Cardiac muscle cell (in vitro differentiated cells and primary cell): ENCODE measurements around the gene APBB3. TPM values are rescaled to one million over a fixed set of nuclear protein-coding genes. Genes with fewer than 3 reads are reported as not detected.

ENCODE experiments used
- DNase-seq, 2 donors: peaks; one replicate each; pipeline versions ENCODE4 v3.0.0 to v3.0.0-alpha.2; 2010 to 2017; ENCODE audit warnings: low read depth in 1 of 2, low spot score in 1 of 2
- H3K27ac ChIP-seq: fragments of 200-600 bp; sonication (generic); 2 replicates; pipeline ENCODE4 v1.5.1; 2016
- H3K27me3 ChIP-seq: fragments of 200-600 bp; sonication (generic); 2 replicates; pipeline ENCODE4 v1.6.0; 2016; ENCODE audit warnings: control low read depth
- H3K36me3 ChIP-seq: fragments of 200-600 bp; sonication (generic); 2 replicates; pipeline ENCODE4 v1.5.1; 2016; ENCODE audit warnings: control low read depth
- H3K4me1 ChIP-seq: fragments of 200-600 bp; sonication (generic); 2 replicates; pipeline ENCODE4 v1.8.1; 2017; ENCODE audit warnings: low read depth, mild to moderate bottlenecking, mixed run types
- H3K4me3 ChIP-seq: fragments of 200-600 bp; sonication (generic); 2 replicates; pipeline ENCODE4 v1.5.1; 2016; ENCODE audit warnings: mild to moderate bottlenecking
- H3K9me3 ChIP-seq: fragments of 200-600 bp; sonication (generic); 2 replicates; pipeline ENCODE4 v1.5.1; 2017; ENCODE audit warnings: low read depth, mild to moderate bottlenecking, control low read depth
- polyA plus RNA-seq: library from polyadenylated mRNA; unstranded; fragments of >200 nt; fragmentation: Nextera tagmentation; extraction: Ambion mirVana; gene quantifications from 2 replicates; pipeline ENCODE4 v1.2.1, GENCODE V29; 2016
- total RNA-seq: library from RNA; depleted of rRNA; stranded (reverse); fragments of >200 nt; gene quantifications from 2 replicates; pipeline ENCODE4 v1.2.3, GENCODE V29; 2016
- TF ChIP-seq, protein P1 (sequence below): IDR thresholded peaks from 2 replicates; pipeline ENCODE4 v1.5.1; 2012; ENCODE audit warnings: low read depth, mild to moderate bottlenecking, low read length

Gene APBB3
- total and polyA plus RNA-seq, 2 experiments from 2014 or later: 45.4 to 61.8 TPM

DNA sequence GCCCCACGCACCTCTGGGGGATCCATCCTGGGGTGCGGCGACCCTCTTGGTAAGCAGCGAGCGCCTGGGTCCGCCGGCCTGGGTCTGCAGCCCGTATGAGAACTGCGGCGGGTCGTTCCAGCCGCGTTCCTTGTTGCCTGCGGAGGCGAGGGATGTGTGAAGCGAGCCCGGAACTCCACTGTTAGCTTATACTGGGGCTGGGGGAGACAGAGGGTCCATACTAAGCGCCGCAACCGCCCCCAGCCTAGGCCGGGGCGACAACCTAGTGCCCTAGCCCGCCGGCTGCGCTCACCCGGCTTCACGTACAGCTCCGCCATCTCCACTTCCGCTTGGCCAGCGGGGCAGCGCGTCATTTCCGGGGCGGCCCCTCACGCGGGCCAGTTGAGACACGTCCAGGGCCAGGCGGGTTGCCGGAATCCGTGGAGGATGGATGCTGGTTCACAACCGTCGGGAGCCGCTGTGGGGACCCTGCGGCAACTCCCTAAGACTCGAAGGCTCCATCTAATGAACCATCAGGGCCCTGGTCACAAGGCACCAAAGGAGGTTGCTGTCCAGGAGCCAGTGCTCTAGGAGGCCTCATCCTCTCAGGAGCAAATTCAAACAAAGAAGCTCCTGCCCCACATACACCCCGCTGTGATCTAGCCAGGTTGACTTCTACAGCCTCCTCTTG is 7.1 kb downstream of the APBB3 start, which contains the start of gene SRA1:
TSS of gene SRA1 (minus strand) at position 338 of the 670 bp plus-strand sequence. CDS start at position 317, 21 bp downstream.
- DNase-seq: peak; percentile 93
- TF ChIP-seq, protein P1, sequence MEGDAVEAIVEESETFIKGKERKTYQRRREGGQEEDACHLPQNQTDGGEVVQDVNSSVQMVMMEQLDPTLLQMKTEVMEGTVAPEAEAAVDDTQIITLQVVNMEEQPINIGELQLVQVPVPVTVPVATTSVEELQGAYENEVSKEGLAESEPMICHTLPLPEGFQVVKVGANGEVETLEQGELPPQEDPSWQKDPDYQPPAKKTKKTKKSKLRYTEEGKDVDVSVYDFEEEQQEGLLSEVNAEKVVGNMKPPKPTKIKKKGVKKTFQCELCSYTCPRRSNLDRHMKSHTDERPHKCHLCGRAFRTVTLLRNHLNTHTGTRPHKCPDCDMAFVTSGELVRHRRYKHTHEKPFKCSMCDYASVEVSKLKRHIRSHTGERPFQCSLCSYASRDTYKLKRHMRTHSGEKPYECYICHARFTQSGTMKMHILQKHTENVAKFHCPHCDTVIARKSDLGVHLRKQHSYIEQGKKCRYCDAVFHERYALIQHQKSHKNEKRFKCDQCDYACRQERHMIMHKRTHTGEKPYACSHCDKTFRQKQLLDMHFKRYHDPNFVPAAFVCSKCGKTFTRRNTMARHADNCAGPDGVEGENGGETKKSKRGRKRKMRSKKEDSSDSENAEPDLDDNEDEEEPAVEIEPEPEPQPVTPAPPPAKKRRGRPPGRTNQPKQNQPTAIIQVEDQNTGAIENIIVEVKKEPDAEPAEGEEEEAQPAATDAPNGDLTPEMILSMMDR: no peak
- peak within 1 kb of the TSS; percentile 90 for H3K4me3 ChIP-seq
- peaks cover 4% of the 10 kb centered on the region for H3K36me3 ChIP-seq
- H3K9me3 ChIP-seq: no peaks in the 10 kb centered on the region
- peak within 1 kb of the TSS; percentile 94 for H3K27ac ChIP-seq
- H3K27me3 ChIP-seq: no peaks in the 10 kb centered on the region
- H3K4me1 ChIP-seq: peaks cover 12% of the 10 kb centered on the region

DNA sequence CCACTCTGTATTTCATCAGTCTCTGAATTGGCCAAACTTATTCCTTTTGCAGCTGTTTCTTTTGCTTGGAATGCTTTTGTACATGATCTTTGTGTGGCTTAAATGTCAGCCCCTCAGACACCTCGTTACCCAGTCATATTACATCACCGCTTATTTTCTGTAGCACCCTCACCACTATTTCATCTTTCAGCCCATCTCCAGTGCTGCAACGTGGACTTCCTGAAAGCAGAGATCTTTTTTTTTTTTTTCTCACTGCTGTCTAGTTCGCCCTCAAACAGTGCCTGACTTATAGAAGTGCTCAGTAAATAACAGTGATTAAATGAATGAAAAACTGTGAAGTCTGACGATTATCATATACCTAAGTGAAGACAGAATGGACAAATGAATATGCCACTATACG is 8.0 kb downstream of the APBB3 start:
- TF ChIP-seq, protein P1: no peak
- DNase-seq: peak in 1 of 2 donors; percentile 50
- Histone ChIP-seq H3K27me3 (no peaks in the 10 kb centered on the region), H3K27ac (no peak overlapping the region), H3K36me3 (peaks cover 1% of the 10 kb centered on the region), H3K4me1 (peaks cover 12% of the 10 kb centered on the region), H3K4me3 (peak overlapping the region; percentile 90), H3K9me3 (no peaks in the 10 kb centered on the region)

DNA sequence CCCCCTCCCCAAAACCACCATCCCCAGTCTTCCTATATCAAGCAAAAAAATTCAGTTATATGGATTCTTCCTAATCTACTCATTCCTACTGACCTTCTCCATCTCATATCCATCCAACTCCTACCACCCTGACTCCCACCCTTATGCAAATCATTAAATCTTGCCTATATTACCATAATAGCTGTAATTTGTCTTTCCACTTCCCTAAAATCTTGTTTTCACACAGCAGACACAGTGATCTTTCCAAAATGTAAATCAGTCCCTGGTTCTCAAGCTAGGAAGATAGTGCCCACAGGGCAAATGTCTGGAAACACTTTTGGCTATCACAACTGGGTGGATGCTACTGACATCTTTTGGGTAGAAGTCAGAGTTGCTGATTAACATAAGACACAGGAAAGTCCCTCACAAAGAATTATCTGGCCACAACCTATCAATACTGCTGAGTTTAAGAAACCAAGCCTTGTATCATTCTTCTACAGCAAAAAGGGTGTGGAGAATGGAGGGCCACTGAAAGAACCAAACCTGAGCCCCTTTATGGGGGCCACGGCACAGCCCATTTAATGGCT is 8.6 kb downstream of the APBB3 start:
- no peak for DNase-seq
- TF ChIP-seq, protein P1: no peak
- peaks cover 7% of the 10 kb centered on the region for H3K36me3 ChIP-seq
- H3K27me3 ChIP-seq: no peaks in the 10 kb centered on the region
- peak overlapping the region; percentile 90 for H3K4me3 ChIP-seq
- no peak overlapping the region for H3K27ac ChIP-seq
- peaks cover 12% of the 10 kb centered on the region for H3K4me1 ChIP-seq
- no peaks in the 10 kb centered on the region for H3K9me3 ChIP-seq

DNA sequence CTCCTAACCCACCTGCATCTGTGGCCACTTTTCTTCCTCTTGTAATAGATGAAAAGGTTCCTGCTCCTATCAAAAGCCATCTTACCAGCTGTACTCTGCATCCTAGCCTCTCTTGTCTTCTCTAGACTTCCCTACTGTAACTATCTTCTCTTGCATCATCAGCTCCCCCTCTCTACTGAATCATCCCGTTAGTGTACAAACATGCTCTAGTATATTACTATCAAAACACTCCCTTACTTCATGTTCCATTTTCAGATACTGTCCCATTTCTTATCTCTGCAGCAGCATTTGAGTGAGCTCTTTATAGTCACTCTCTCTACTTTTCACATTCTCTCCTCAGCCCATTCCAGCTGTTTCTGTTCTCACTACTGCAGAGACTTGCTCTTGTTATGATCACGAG is 9.9 kb downstream of the APBB3 start:
- TF ChIP-seq, protein P1: no peak
- peak in 1 of 2 donors; percentile 68 for DNase-seq
- H3K4me1 ChIP-seq: peaks cover 12% of the 10 kb centered on the region
- H3K27me3 ChIP-seq: no peaks in the 10 kb centered on the region
- H3K36me3 ChIP-seq: peaks cover 18% of the 10 kb centered on the region
- H3K4me3 ChIP-seq: no peak overlapping the region
- no peak overlapping the region for H3K27ac ChIP-seq
- no peaks in the 10 kb centered on the region for H3K9me3 ChIP-seq

DNA sequence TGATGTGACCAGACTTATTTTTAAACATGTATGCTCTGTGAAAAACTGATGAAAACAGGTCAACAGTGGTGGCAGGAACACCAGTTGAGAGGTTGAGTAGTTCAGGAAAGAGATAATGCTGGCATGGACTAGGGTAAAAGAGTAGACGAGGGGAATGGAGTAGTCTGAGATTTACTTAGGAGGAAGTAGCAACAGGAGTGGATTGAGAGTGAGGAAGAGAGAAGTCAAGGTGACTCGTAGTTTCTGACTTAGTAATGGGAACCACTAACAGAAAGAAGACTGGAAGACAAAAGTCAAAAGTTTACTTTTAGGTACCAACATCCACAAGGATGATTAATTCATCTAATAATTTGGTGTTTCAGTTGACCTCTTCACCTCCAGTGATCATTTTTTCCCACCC is 10.7 kb downstream of the APBB3 start:
- H3K27ac ChIP-seq: no peak overlapping the region
- no peak for DNase-seq
- H3K36me3 ChIP-seq: peaks cover 18% of the 10 kb centered on the region
- no peaks in the 10 kb centered on the region for H3K27me3 ChIP-seq
- H3K4me1 ChIP-seq: peaks cover 12% of the 10 kb centered on the region
- TF ChIP-seq, protein P1: no peak
- H3K9me3 ChIP-seq: no peaks in the 10 kb centered on the region
- no peak overlapping the region for H3K4me3 ChIP-seq
